MCF 10A (cell line): Measurements from ENCODE around the gene PLXNB2. TPM values are rescaled to one million over a fixed set of nuclear protein-coding genes. Genes with fewer than 3 reads are reported as not detected.
A peak's percentile ranks its signal among the peaks of the same experiment; 100 is the strongest.

Experiments used
- BruUV-seq: library from RNA; stranded (reverse); fragments of 400-500 nt; replicated peaks from 2 replicates; lab custom pipeline; 2021; lab: Mats Ljungman, UMichigan
- CTCF ChIA-PET: fragments of 300-600 bp; sonication (Branson Sonifier 250); formaldehyde crosslinking; extraction: SDS; loops from one replicate; lab custom pipeline; 2021; ENCODE audit warnings: antibody characterized with exemption, inconsistent platforms; lab: Yijun Ruan, JAX
- POLR2A ChIA-PET: fragments of 300-600, 350-650 bp; sonication (Branson Sonifier 250); formaldehyde crosslinking; extraction: SDS; loops from one replicate; lab custom pipeline; 2020; ENCODE audit warnings: antibody characterized with exemption, inconsistent platforms; lab: Yijun Ruan, JAX
- DNase-seq: peaks from one replicate; pipeline ENCODE4 v3.0.0-alpha.2; 2018; ENCODE audit not compliant: unreplicated experiment
- H3K27ac Mint-ChIP-seq: one replicate; pipeline ENCODE4 v1.8.0; 2022; ENCODE audit warnings: mild to moderate bottlenecking, low read depth, mixed read lengths; ENCODE audit not compliant: unreplicated experiment
- H3K27me3 Mint-ChIP-seq: one replicate; pipeline ENCODE4 v1.8.0; 2022; ENCODE audit warnings: mixed read lengths; ENCODE audit not compliant: insufficient read depth, unreplicated experiment
- H3K36me3 Mint-ChIP-seq: one replicate; pipeline ENCODE4 v1.8.0; 2022; ENCODE audit warnings: mild to moderate bottlenecking, moderate library complexity, mixed read lengths; ENCODE audit not compliant: insufficient read depth, unreplicated experiment
- H3K4me1 Mint-ChIP-seq: one replicate; pipeline ENCODE4 v1.8.0; 2022; ENCODE audit warnings: mixed read lengths; ENCODE audit not compliant: insufficient read depth, unreplicated experiment
- H3K4me3 Mint-ChIP-seq: one replicate; pipeline ENCODE4 v1.8.0; 2022; ENCODE audit warnings: mild to moderate bottlenecking, moderate library complexity, mixed read lengths; ENCODE audit not compliant: unreplicated experiment
- H3K9me3 Mint-ChIP-seq: one replicate; pipeline ENCODE4 v1.8.0; 2022; ENCODE audit warnings: mixed read lengths; ENCODE audit not compliant: unreplicated experiment
- intact Hi-C: fragments of 100-400 bp; cut with micrococcal nuclease; formaldehyde crosslinking; loops from 2 replicates; pipeline ENCODE4 v1.14.1; 2022
- total RNA-seq: library from RNA; stranded (reverse); gene quantifications from 2 replicates; pipeline ENCODE4 v1.2.3, GENCODE V29; 2022
- TF ChIP-seq, protein P1 (sequence below): fragments of 200-600 bp; IDR thresholded peaks from one replicate; pipeline ENCODE4 v1.8.0; 2022; ENCODE audit warnings: antibody characterized with exemption, mild to moderate bottlenecking; ENCODE audit not compliant: unreplicated experiment

Gene PLXNB2
- total RNA-seq, 1 experiment from 2014 or later = 199 TPM

DNA sequence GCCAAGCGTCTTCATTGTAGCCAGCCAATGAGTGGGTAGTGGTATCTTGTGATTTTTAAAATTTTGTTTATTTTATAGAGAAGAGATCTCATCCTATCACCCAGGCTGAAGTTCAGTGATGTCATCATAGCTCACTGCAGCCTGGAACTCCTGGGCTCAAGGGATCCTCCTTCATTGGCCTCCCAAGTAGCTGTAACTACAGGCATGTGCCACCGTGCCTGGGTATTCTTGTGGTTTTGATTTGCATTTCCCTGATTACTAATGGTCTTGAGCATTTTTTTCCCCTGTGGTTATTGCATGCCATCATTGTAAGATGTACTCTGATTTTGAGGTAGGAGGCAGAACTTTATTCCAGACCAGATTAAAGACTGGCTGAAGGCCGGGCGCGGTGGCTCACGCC, 21.8 kb upstream of the PLXNB2 start:
- intact Hi-C loops = no loop called here
- DNase-seq = no peak
- no TSS peak for BruUV-seq
- Mint-ChIP-seq H3K36me3 (no peaks in the 10 kb centered on the region), H3K9me3 (no peaks in the 10 kb centered on the region), H3K4me1 (peaks cover 18% of the 10 kb centered on the region), H3K27me3 (no peaks in the 10 kb centered on the region), H3K4me3 (no peak overlapping the region), H3K27ac (no peak overlapping the region)
- ChIA-PET POLR2A (interaction anchor here (2.2 to 6.0 kb wide), 2 partner anchors 24 to 78 kb away, joined by 5 to 60 read pairs; partner anchors contain the start of genes HDAC10 and PLXNB2), CTCF (interaction anchor here (1.3 to 4.5 kb wide), 7 partner anchors 12 to 88 kb away, joined by 4 to 38 read pairs (median 8); partner anchors contain the start of gene HDAC10)
- TF ChIP-seq, protein P1, sequence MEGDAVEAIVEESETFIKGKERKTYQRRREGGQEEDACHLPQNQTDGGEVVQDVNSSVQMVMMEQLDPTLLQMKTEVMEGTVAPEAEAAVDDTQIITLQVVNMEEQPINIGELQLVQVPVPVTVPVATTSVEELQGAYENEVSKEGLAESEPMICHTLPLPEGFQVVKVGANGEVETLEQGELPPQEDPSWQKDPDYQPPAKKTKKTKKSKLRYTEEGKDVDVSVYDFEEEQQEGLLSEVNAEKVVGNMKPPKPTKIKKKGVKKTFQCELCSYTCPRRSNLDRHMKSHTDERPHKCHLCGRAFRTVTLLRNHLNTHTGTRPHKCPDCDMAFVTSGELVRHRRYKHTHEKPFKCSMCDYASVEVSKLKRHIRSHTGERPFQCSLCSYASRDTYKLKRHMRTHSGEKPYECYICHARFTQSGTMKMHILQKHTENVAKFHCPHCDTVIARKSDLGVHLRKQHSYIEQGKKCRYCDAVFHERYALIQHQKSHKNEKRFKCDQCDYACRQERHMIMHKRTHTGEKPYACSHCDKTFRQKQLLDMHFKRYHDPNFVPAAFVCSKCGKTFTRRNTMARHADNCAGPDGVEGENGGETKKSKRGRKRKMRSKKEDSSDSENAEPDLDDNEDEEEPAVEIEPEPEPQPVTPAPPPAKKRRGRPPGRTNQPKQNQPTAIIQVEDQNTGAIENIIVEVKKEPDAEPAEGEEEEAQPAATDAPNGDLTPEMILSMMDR = no peak

DNA sequence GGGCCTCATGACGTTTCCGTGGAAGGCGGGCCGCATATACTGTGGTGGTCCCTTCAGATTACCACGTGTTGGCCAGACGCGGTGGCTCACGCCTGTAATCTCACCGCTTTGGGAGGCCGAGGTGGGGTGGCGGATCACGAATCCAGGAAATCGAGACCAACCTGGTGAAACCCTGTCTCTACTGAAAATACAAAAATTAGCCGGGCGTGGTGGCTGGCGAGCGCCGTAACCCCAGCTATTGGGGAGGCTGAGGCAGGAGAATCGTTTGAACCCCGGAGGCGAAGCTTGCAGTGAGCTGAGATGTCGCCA, 20.2 kb upstream of the PLXNB2 start:
- intact Hi-C loops = loop anchor here (2.0 kb wide), 2 partner anchors 45 to 53 kb away; no protein-coding TSS in a partner anchor
- ChIA-PET CTCF (interaction anchor here (0.7 to 4.5 kb wide), 9 partner anchors 11 to 86 kb away, joined by 3 to 38 read pairs (median 8); partner anchors contain the start of genes HDAC10 and PLXNB2), POLR2A (interaction anchor here (0.6 to 6.0 kb wide), 8 partner anchors 13 to 250 kb away, joined by 3 to 60 read pairs (median 4); partner anchors contain the start of genes HDAC10, MAPK12, PLXNB2 and TUBGCP6)

DNA sequence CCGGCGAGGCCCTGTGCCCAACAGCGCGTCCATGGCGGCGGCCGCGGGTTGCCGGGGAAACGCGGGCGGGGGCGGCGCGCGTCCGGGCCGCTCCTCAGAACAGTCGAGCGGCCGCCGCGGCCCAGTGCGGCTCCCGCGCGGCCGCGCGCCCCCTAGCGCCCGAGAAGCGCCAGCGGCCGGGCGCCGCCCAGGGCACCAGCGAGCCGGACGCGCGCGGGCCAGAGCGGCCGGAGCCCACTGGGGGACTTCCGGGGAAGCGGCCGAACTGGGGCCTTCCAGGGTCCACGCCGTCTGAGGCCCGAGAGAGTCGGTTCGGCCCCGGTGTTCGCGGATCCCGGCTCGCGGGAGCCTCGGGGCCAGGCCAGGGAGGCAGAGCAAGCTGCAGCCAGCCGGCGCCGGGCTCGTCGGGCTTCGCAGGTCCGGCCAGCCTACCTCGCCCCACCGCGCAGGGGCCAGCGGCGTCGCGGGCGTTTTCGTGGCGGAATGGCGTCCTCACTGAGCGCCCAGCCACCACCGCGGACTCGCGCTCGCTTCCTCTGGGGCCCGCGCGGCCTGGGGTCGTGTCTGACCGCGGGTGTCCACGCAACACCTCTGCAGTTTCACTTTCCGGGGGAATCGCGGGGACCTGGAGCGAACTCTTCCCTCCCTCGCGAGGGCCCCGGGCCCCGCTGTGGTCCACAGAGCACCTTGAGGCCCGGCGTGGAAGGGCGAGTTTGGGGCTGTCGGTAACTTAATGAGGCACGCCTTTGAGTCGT, 19.7 kb upstream of the PLXNB2 start, which contains the start of gene DENND6B:
Gene DENND6B, minus strand, starts transcription at position 57 of the 755 bp plus-strand sequence. Its CDS starts 24 bp downstream, at position 33.
- DNase-seq = peak; percentile 68
- Mint-ChIP-seq H3K9me3 (no peaks in the 10 kb centered on the region), H3K27me3 (no peaks in the 10 kb centered on the region), H3K4me3 (peak within 1 kb of the TSS; percentile 84), H3K4me1 (peaks cover 18% of the 10 kb centered on the region), H3K36me3 (no peaks in the 10 kb centered on the region), H3K27ac (peak within 1 kb of the TSS; percentile 49)
- ChIA-PET CTCF (interaction anchor here (0.7 to 4.5 kb wide), 13 partner anchors 11 to 144 kb away, joined by 3 to 38 read pairs (median 4); partner anchors contain the start of genes HDAC10, MAPK11 and PLXNB2), POLR2A (interaction anchor here (0.6 to 6.0 kb wide), 12 partner anchors 12 to 403 kb away, joined by 3 to 60 read pairs (median 4); partner anchors contain the start of genes HDAC10, MAPK12, PLXNB2 and TUBGCP6)
- intact Hi-C loops = loop anchor here (2.0 kb wide), 2 partner anchors 44 to 52 kb away; no protein-coding TSS in a partner anchor
- BruUV-seq = TSS peak; percentile 77
- TF ChIP-seq, protein P1 = peak; percentile 42

More for the DNA sequence above, 20.2 kb upstream of the PLXNB2 start:
- no peaks in the 10 kb centered on the region for H3K9me3 Mint-ChIP-seq
- DNase-seq = no peak
- no TSS peak for BruUV-seq
- no peaks in the 10 kb centered on the region for H3K36me3 Mint-ChIP-seq
- no peaks in the 10 kb centered on the region for H3K27me3 Mint-ChIP-seq
- H3K4me3 Mint-ChIP-seq = peak overlapping the region; percentile 84
- TF ChIP-seq, protein P1 = no peak
- peak overlapping the region; percentile 49 for H3K27ac Mint-ChIP-seq
- H3K4me1 Mint-ChIP-seq = peaks cover 18% of the 10 kb centered on the region
